Measurements from ENCODE around the gene HLF.

HLF gene

DNA sequence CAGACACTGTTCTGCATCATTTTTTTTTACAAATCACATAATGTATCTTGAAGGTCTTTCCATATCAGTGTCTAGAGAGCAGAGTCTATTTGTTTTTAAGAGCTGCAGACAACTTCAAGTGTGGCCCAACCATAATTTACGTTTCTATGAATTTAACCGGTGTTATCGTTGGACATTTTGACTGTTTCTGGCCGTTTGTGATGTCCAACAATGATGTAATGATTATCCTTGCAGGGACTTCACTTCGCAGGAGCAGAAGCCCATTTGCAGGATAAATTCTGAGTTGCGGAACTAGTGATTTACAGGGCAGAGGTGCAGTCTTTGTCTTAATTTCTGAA lies 26.9 kb upstream of the HLF start:
- TF ChIP-seq CTCF (conservative IDR thresholded peaks at IDR 0.05; ENCODE audit: low read depth, low read length) = no peak
- DNase-seq (ENCODE audit: low read depth) = no peak
- H3K4me3 ChIP-seq (ENCODE audit: low read depth, low read length) = peak overlapping the region; percentile 63

DNA sequence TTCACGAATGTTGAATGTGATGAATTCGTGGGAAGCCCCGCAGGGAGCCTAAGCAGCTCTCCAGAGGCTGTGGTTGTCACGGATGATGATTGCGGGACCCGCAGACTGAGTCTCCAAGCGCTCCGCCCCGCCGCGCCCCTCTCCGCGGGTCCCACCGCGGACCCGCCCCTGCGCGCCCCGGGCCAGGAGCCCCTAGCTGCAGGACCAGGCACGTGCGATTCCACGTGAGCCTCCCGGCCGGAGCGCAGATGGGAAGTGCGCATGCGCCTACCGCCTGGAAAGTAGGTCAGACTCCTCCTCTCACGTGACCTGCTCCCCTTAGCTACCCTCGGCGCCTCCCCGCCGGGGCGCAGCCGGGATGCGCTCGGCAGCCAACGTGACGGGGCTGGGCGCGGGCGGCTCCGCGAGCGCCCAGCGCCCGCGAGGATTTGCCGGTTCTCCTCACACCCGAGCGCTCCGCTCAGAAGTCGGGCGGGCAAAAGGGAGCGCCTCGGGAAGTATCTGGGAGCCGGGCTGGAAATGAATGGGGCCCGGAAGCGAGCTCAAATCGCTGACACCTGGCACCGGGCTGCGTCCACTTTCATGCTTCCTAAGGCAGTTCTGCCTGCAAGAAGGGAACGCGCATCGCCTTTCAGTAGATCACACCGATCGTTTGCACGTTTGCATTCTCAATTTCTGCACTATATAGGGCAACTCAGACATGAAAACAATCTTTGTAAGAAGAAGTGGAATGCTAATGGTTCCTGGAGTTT lies 26.4 kb upstream of the HLF start:
- TF ChIP-seq CTCF (conservative IDR thresholded peaks at IDR 0.05; ENCODE audit: low read depth, low read length) = no peak
- peak overlapping the region; percentile 63 for H3K4me3 ChIP-seq (ENCODE audit: low read depth, low read length)
- DNase-seq (ENCODE audit: low read depth) = peak; percentile 94

GRCh38 chr17:55238931-55239297 lies 25.8 kb upstream of the HLF start:
- peak; percentile 19 for DNase-seq (ENCODE audit: low read depth)
- peak; percentile 20 for TF ChIP-seq CTCF (conservative IDR thresholded peaks at IDR 0.05; ENCODE audit: low read depth, low read length)
- peak overlapping the region; percentile 63 for H3K4me3 ChIP-seq (ENCODE audit: low read depth, low read length)

- no peak for TF ChIP-seq CTCF (conservative IDR thresholded peaks at IDR 0.05; ENCODE audit: low read depth, low read length)
- no peak for DNase-seq (ENCODE audit: low read depth)
- no peak overlapping the region for H3K4me3 ChIP-seq (ENCODE audit: low read depth, low read length)
These were observed 23.7 kb upstream of the HLF start for GRCh38 chr17:55241097-55241496.

DNA sequence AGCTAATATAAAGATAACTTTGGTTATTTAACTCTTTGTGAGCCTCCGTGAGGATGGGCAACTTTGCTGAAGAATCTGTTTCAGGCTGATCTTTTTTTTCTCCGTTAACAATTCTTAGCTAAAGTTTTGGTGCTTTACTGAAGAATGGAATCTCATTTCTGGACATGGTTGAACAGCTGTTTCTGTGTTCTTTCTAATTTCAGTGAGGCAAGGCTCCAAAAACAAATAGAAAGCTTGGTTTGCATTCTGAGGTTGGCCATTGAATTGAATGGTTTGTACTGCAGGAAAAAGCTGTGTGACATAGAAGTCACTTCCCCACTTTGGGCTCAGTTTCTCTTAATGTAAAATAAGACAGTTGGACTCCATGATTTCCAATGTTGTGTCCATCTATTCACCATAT lies 22.3 kb upstream of the HLF start:
- H3K4me3 ChIP-seq (ENCODE audit: low read depth, low read length) = no peak overlapping the region
- no peak for DNase-seq (ENCODE audit: low read depth)
- no peak for TF ChIP-seq CTCF (conservative IDR thresholded peaks at IDR 0.05; ENCODE audit: low read depth, low read length)

- no peak overlapping the region for H3K4me3 ChIP-seq (ENCODE audit: low read depth, low read length)
- TF ChIP-seq CTCF (conservative IDR thresholded peaks at IDR 0.05; ENCODE audit: low read depth, low read length) = no peak
- DNase-seq (ENCODE audit: low read depth) = no peak
These were observed 18.8 kb upstream of the HLF start for GRCh38 chr17:55245986-55246385.

GRCh38 chr17:55246583-55246982 lies 18.2 kb upstream of the HLF start:
- H3K4me3 ChIP-seq (ENCODE audit: low read depth, low read length) = no peak overlapping the region

More at GRCh38 chr17:55246583-55246982, 18.2 kb upstream of the HLF start:
- no peak for TF ChIP-seq CTCF (conservative IDR thresholded peaks at IDR 0.05; ENCODE audit: low read depth, low read length)
- DNase-seq (ENCODE audit: low read depth) = no peak

Measured in choroid plexus epithelial cell (primary cell).